Measurements from ENCODE around the gene SAFB2.

Gene SAFB2

GRCh38 chr19:5608291-5608690, 14.3 kb downstream of the SAFB2 start:
- no peak overlapping the region for H3K27ac Mint-ChIP-seq
- H3K36me3 Mint-ChIP-seq, result peaks cover 44% of the 10 kb centered on the region
- no peaks in the 10 kb centered on the region for H3K27me3 Mint-ChIP-seq

DNA sequence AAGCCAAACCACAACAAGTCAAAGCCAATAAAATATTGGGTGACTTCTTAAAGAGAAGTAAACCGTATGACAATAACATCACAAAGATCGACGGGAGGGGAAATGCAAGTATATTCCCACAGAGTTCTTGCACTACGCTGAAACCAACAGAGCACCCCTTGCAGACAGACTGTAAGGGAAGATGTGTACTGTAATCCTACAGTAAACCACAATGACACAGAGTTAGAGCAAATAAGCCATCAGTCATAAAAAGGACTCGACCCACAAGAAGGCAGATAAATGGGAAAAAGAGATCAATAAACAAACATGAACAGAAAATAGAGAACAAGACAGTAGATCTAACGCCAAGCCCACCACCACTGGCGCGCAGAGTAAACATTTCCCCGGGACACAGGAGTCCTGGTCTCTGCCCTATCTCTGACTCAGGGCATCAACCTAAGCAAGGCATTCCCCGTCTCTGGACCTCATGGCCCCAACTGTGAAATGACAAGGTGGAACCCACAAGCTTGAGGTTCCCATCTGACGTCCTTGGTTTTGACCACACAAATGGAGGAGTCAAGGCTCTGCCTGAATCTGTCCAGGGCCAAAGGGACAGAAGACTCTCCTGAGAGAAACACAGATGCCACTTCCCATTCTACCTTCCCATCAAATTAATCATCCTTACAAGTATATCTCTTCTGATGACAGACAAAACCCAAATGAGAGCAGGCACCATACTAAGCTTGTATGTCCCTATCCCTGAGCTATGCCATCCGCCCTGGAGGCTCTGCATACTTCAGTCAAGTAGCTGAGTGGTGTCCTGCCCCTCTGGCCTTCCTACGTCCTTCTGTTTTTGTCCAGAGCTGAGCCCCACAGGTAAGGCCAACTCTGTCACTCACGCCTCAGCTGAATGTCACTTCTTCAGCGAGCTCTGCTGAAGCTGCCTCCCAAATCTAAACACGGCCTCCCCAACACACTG, 15.0 kb downstream of the SAFB2 start:
- no peak for ATAC-seq (ENCODE audit: low read depth)
- no peak overlapping the region for H3K27ac Mint-ChIP-seq
- DNase-seq (ENCODE audit: low spot score in 2 of 2), result no peak
- H3K4me1 Mint-ChIP-seq, result peaks cover 10% of the 10 kb centered on the region
- H3K4me3 Mint-ChIP-seq, result no peak overlapping the region
- H3K27me3 Mint-ChIP-seq, result no peaks in the 10 kb centered on the region
- H3K9me3 Mint-ChIP-seq, result no peaks in the 10 kb centered on the region
- peaks cover 40% of the 10 kb centered on the region for H3K36me3 Mint-ChIP-seq

More at GRCh38 chr19:5608291-5608690, 14.3 kb downstream of the SAFB2 start:
- Mint-ChIP-seq H3K9me3 (no peaks in the 10 kb centered on the region), H3K4me1 (peaks cover 10% of the 10 kb centered on the region), H3K4me3 (no peak overlapping the region)
- no peak for ATAC-seq (ENCODE audit: low read depth)
- no peak for DNase-seq (ENCODE audit: low spot score in 2 of 2)

- Mint-ChIP-seq H3K27ac (no peak overlapping the region), H3K9me3 (no peaks in the 10 kb centered on the region), H3K4me3 (no peak overlapping the region), H3K36me3 (peaks cover 40% of the 10 kb centered on the region), H3K27me3 (no peaks in the 10 kb centered on the region), H3K4me1 (peaks cover 10% of the 10 kb centered on the region)
- DNase-seq (ENCODE audit: low spot score in 2 of 2) (no peak), ATAC-seq (ENCODE audit: low read depth) (no peak)
These were observed 17.2 kb downstream of the SAFB2 start for GRCh38 chr19:5605362-5605761.

GRCh38 chr19:5603626-5604025, 18.9 kb downstream of the SAFB2 start:
- Mint-ChIP-seq H3K36me3 (peaks cover 45% of the 10 kb centered on the region), H3K9me3 (no peaks in the 10 kb centered on the region), H3K27ac (no peak overlapping the region), H3K4me1 (peaks cover 10% of the 10 kb centered on the region), H3K27me3 (no peaks in the 10 kb centered on the region), H3K4me3 (no peak overlapping the region)
- no peak for ATAC-seq (ENCODE audit: low read depth)
- DNase-seq (ENCODE audit: low spot score in 2 of 2), result no peak

DNA sequence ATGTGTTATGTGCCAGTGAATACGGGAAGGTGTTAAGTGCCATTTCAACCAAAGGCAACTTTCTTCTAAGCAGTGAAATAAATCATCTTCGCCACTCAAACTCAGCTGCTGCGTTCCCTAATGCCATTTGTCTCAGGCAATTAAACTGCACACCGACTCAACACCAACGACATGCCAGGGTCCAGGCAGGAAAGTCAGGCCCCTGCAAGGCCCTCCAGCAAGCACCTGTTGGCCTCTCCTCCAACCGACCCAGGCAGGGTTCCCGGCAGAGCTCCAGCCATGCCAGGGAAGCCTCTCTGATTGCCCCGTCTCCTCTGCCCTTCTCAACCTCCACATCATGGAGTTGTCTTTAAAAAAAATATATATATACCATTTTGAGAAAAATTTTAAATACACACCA, 21.8 kb downstream of the SAFB2 start:
- no peak for ATAC-seq (ENCODE audit: low read depth)
- Mint-ChIP-seq H3K36me3 (peaks cover 40% of the 10 kb centered on the region), H3K4me1 (peaks cover 2% of the 10 kb centered on the region), H3K27ac (no peak overlapping the region), H3K4me3 (no peak overlapping the region), H3K27me3 (no peaks in the 10 kb centered on the region), H3K9me3 (no peaks in the 10 kb centered on the region)
- DNase-seq (ENCODE audit: low spot score in 2 of 2), result no peak

DNA sequence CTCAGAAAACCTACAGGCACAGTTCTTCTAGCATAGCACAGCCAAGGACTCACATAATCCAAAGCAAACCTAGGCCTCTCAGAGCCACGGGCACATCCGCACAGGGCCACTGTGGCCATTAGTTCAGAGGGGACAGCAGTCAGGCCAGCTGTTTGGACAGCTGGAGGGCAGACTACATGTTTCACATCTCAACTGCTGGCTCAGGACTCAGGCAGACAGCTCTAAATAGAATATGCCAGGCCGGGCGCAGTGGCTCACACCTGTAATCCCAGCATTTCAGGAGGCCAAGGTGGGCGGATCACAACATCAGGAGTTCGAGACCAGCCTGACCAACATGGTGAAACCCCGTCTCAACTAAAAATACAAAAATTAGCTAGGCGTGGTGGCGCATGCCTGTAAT, 26.8 kb downstream of the SAFB2 start:
- no peaks in the 10 kb centered on the region for H3K4me1 Mint-ChIP-seq
- no peak overlapping the region for H3K27ac Mint-ChIP-seq
- H3K9me3 Mint-ChIP-seq, result no peaks in the 10 kb centered on the region
- ATAC-seq (ENCODE audit: low read depth) (no peak), DNase-seq (ENCODE audit: low spot score in 2 of 2) (no peak)
- H3K27me3 Mint-ChIP-seq, result no peaks in the 10 kb centered on the region
- peaks cover 39% of the 10 kb centered on the region for H3K36me3 Mint-ChIP-seq
- no peak overlapping the region for H3K4me3 Mint-ChIP-seq

GRCh38 chr19:5595129-5595528, 27.4 kb downstream of the SAFB2 start:
- DNase-seq (ENCODE audit: low spot score in 2 of 2), result no peak
- H3K4me3 Mint-ChIP-seq, result no peak overlapping the region
- no peak overlapping the region for H3K27ac Mint-ChIP-seq
- H3K27me3 Mint-ChIP-seq, result no peaks in the 10 kb centered on the region
- no peaks in the 10 kb centered on the region for H3K4me1 Mint-ChIP-seq
- H3K36me3 Mint-ChIP-seq, result peaks cover 38% of the 10 kb centered on the region
- no peak for ATAC-seq (ENCODE audit: low read depth)
- no peaks in the 10 kb centered on the region for H3K9me3 Mint-ChIP-seq

DNA sequence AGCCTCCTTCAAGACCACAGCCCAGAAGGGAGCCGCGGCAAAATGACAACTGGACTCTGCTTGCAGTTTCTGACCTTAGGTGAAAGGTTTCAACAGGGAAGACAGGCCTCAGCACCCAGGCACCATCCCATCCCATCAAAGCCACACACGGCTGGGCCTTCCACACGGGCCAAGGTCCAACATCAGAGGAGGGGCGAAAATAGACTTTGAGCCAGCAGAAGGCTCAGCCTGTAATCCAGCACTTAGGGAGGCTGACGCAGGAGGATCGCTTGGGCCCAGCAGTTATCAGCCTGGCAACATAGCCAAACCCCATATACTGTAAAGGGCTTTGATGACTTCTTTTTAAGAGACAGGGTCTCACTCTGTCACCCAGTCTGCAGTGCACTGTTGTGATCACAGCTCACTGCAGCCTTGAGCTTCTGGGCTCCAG, 28.0 kb downstream of the SAFB2 start:
- H3K27ac Mint-ChIP-seq, result no peak overlapping the region
- DNase-seq (ENCODE audit: low spot score in 2 of 2) (no peak), ATAC-seq (ENCODE audit: low read depth) (no peak)
- H3K4me1 Mint-ChIP-seq, result no peaks in the 10 kb centered on the region
- H3K36me3 Mint-ChIP-seq, result peaks cover 37% of the 10 kb centered on the region
- no peak overlapping the region for H3K4me3 Mint-ChIP-seq
- no peaks in the 10 kb centered on the region for H3K27me3 Mint-ChIP-seq
- H3K9me3 Mint-ChIP-seq, result no peaks in the 10 kb centered on the region

- no peaks in the 10 kb centered on the region for H3K9me3 Mint-ChIP-seq
- no peaks in the 10 kb centered on the region for H3K4me1 Mint-ChIP-seq
- no peaks in the 10 kb centered on the region for H3K27me3 Mint-ChIP-seq
- H3K36me3 Mint-ChIP-seq, result peaks cover 36% of the 10 kb centered on the region
- no peak overlapping the region for H3K27ac Mint-ChIP-seq
- DNase-seq (ENCODE audit: low spot score in 2 of 2), result no peak
- no peak overlapping the region for H3K4me3 Mint-ChIP-seq
- ATAC-seq (ENCODE audit: low read depth), result no peak
These were observed 29.0 kb downstream of the SAFB2 start for GRCh38 chr19:5593343-5594255.

- DNase-seq (ENCODE audit: low spot score in 2 of 2) (no peak), ATAC-seq (ENCODE audit: low read depth) (no peak)
- H3K9me3 Mint-ChIP-seq, result no peaks in the 10 kb centered on the region
- no peak overlapping the region for H3K4me3 Mint-ChIP-seq
- no peaks in the 10 kb centered on the region for H3K27me3 Mint-ChIP-seq
- H3K36me3 Mint-ChIP-seq, result peaks cover 43% of the 10 kb centered on the region
- no peaks in the 10 kb centered on the region for H3K4me1 Mint-ChIP-seq
- no peak overlapping the region for H3K27ac Mint-ChIP-seq
These were observed 29.8 kb downstream of the SAFB2 start for GRCh38 chr19:5592531-5593342.

DNA sequence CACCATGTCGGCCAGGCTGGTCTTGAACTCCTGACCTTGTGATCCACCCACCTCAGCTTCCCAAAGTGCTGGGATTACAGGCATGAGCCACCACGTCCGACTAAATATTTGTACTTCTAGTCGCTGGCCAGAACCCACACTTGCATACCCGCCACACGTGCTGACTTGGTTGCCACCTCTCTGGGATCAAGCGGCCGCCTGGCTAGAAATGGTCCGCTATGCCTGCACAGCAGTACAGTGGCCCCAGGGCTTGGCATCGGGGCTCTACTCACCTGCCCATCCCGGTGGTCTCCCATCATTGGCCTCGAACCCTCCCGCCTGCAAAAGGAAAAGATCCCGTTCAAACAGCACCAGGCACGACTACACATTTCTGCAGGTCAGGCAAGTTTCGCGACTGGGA, 31.1 kb downstream of the SAFB2 start:
- H3K36me3 Mint-ChIP-seq, result peaks cover 44% of the 10 kb centered on the region
- H3K9me3 Mint-ChIP-seq, result no peaks in the 10 kb centered on the region
- H3K4me1 Mint-ChIP-seq, result no peaks in the 10 kb centered on the region
- no peak for ATAC-seq (ENCODE audit: low read depth)
- no peak for DNase-seq (ENCODE audit: low spot score in 2 of 2)
- no peak overlapping the region for H3K4me3 Mint-ChIP-seq
- no peak overlapping the region for H3K27ac Mint-ChIP-seq
- no peaks in the 10 kb centered on the region for H3K27me3 Mint-ChIP-seq

DNA sequence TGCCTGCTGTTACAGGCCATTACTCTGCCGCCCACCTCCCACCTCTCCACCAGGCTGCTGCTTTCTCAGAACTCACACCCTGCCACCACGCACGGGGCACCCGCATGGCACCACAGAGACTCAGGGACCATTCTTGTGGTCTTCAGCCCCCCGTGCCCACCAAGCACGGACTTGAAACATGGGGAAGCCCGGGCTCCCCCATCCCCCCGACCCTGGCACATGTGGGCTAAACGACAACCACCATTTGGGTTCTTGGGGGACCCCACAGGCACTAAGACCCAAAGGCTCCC, 31.8 kb downstream of the SAFB2 start:
- Mint-ChIP-seq H3K27ac (no peak overlapping the region), H3K27me3 (no peaks in the 10 kb centered on the region), H3K4me1 (no peaks in the 10 kb centered on the region), H3K4me3 (no peak overlapping the region), H3K36me3 (peaks cover 43% of the 10 kb centered on the region), H3K9me3 (no peaks in the 10 kb centered on the region)
- DNase-seq (ENCODE audit: low spot score in 2 of 2), result no peak
- no peak for ATAC-seq (ENCODE audit: low read depth)

DNA sequence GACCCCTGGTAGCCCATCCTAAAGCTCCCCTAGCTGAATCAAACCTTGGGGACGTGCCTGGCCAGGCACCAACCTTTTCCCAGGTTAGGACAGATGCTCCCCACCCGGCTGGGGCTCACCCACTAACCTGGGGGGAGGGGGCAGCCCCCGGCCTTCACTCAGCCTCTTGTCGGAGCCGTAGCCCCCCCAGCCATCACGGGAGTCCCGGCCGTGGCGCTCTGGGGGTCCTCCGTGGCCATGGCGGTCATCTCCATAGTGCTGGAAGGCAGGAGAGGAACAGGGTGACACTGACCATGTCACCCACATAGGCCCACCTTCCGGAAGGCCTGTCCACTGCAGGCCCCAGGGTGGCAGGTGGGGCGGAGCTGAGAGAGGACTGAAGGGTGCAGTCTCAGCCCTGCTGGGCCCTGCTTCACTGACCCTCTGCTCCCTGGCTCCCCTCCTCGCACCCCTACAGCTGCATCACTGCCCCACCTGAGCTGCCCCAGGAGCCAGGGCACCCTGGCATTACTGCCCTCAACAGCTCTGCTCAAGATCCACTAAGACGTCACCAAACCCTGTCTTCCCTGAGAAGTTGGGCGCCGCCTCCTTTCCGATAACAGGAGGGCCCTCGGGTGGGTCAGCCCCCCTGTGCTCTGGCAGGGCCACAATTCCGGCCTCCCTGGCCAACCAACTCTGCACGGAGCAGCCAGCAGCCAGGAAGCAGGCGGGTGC, 32.3 kb downstream of the SAFB2 start:
- ATAC-seq (ENCODE audit: low read depth), result no peak
- Mint-ChIP-seq H3K27me3 (no peaks in the 10 kb centered on the region), H3K4me3 (no peak overlapping the region), H3K9me3 (no peaks in the 10 kb centered on the region), H3K36me3 (peaks cover 41% of the 10 kb centered on the region), H3K27ac (no peak overlapping the region), H3K4me1 (no peaks in the 10 kb centered on the region)
- no peak for DNase-seq (ENCODE audit: low spot score in 2 of 2)
